ENCODE measurements around the gene BICDL1.

GRCh38 chr12:120032242-120032641, 43.2 kb downstream of the BICDL1 start:
- no peak for TF ChIP-seq CTCF (IDR thresholded peaks at IDR 0.05)
- TF ChIP-seq SIN3A (IDR thresholded peaks at IDR 0.05; ENCODE audit: borderline replicate concordance, insufficient read depth, low read depth, low read length), result no peak
- TF ChIP-seq, protein P1, sequence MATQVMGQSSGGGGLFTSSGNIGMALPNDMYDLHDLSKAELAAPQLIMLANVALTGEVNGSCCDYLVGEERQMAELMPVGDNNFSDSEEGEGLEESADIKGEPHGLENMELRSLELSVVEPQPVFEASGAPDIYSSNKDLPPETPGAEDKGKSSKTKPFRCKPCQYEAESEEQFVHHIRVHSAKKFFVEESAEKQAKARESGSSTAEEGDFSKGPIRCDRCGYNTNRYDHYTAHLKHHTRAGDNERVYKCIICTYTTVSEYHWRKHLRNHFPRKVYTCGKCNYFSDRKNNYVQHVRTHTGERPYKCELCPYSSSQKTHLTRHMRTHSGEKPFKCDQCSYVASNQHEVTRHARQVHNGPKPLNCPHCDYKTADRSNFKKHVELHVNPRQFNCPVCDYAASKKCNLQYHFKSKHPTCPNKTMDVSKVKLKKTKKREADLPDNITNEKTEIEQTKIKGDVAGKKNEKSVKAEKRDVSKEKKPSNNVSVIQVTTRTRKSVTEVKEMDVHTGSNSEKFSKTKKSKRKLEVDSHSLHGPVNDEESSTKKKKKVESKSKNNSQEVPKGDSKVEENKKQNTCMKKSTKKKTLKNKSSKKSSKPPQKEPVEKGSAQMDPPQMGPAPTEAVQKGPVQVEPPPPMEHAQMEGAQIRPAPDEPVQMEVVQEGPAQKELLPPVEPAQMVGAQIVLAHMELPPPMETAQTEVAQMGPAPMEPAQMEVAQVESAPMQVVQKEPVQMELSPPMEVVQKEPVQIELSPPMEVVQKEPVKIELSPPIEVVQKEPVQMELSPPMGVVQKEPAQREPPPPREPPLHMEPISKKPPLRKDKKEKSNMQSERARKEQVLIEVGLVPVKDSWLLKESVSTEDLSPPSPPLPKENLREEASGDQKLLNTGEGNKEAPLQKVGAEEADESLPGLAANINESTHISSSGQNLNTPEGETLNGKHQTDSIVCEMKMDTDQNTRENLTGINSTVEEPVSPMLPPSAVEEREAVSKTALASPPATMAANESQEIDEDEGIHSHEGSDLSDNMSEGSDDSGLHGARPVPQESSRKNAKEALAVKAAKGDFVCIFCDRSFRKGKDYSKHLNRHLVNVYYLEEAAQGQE (IDR thresholded peaks at IDR 0.05; ENCODE audit: insufficient read depth in 1 of 2, low read depth in 2 of 2, low read length in 1 of 2), result no peak
- TF ChIP-seq TCF7L2 (IDR thresholded peaks at IDR 0.05; ENCODE audit: low read depth, low read length), result no peak

Measured in Panc1 (cell line).